ENCODE data around the gene DAZAP1. TPM values are rescaled to one million over a fixed set of nuclear protein-coding genes. Genes with fewer than 3 reads are reported as not detected.

DAZAP1 gene
- total and polyA plus RNA-seq, 2 of the 4 experiments (the other 2 are of a cell fraction) = 22.0 to 62.8 TPM

- TF ChIP-seq BHLHE40 (IDR thresholded peaks at IDR 0.05; ENCODE audit: low read depth, low read length) = no peak
- no peak for TF ChIP-seq CHD1 (IDR thresholded peaks at IDR 0.05; ENCODE audit: low read depth, low read length)
Measured at GRCh38 chr19:1409204-1410005, 2.0 kb downstream of the DAZAP1 start (continued).

GRCh38 chr19:1410136-1410786, 2.9 kb downstream of the DAZAP1 start:
- no peak overlapping the region for H2AFZ ChIP-seq (replicated peaks; ENCODE audit: low read length, poor library complexity)
- no peak overlapping the region for H3K18ac ChIP-seq (ENCODE audit: low read depth, low read length)
- no peak overlapping the region for H2BK15ac ChIP-seq (ENCODE audit: low read depth, low read length)
- H3K27me3 ChIP-seq (ENCODE audit: control insufficient read depth, insufficient read depth, low read length) = no peaks in the 10 kb centered on the region
- H3K56ac ChIP-seq (ENCODE audit: extremely low read depth, insufficient read depth, low read length) = no peak overlapping the region
- peaks cover 71% of the 10 kb centered on the region for H4K20me1 ChIP-seq (ENCODE audit: insufficient read depth, low read length)
- H2AK9ac ChIP-seq (replicated peaks; ENCODE audit: low read depth, low read length, poor library complexity) = peak overlapping the region; percentile 75
- H3K14ac ChIP-seq (replicated peaks; ENCODE audit: low read depth, low read length) = 0 out of 2 replicates have a peak overlapping the region, but pooled peaks have one; percentile 13
- dilution Hi-C loops (cut with HindIII; ENCODE audit: low sequenced_read_pairs, unreplicated experiment) = no loop called here
- no peak overlapping the region for H3K4me3 ChIP-seq (ENCODE audit: insufficient read depth, low read depth, low read length)
- no TSS peak for BruUV-seq (replicated peaks)
- H3K27ac ChIP-seq (ENCODE audit: insufficient read depth, low read length) = 0 out of 2 replicates have a peak overlapping the region, but pooled peaks have one; percentile 12
- H3K36me3 ChIP-seq (ENCODE audit: control insufficient read depth, insufficient read depth, low read length) = peaks cover 16% of the 10 kb centered on the region; the same call in 1 of the 2 replicates
- ChIA-PET POLR2A (ENCODE audit: unreplicated experiment) (no interaction called here), CTCF (no interaction called here)
- DNase-seq (peak; percentile 63), ATAC-seq (ENCODE audit: low read depth) (no peak)
- H3K4me2 ChIP-seq (ENCODE audit: low read depth, low read length) = peak overlapping the region; percentile 12; the same call in 1 of the 2 replicates
- H4K8ac ChIP-seq (ENCODE audit: low read depth in 2 of 2, low read length in 2 of 2) = no peak overlapping the region
- 0 out of 2 replicates have a peak overlapping the region, but pooled peaks have one; percentile 69 for H3K9ac ChIP-seq (ENCODE audit: low read depth, low read length)
- H3K9me3 ChIP-seq (ENCODE audit: control insufficient read depth, insufficient read depth, low read length) = no peaks in the 10 kb centered on the region
- intact Hi-C loops (cut with micrococcal nuclease) = no loop called here
- 83% methylated on average over 14 of the region's 23 CpGs; no CpG with 5 or more reads in 1 of the 2 experiments for WGBS, 2 experiments (ENCODE audit: extremely low coverage in 2 of 2, insufficient read length in 1 of 2)
- H2BK5ac ChIP-seq (ENCODE audit: low read depth, low read length, poor library complexity, severe bottlenecking) = no peak overlapping the region
- H2BK120ac ChIP-seq (ENCODE audit: low read depth, low read length) = no peak overlapping the region
- no peak overlapping the region for H4K5ac ChIP-seq (ENCODE audit: low read depth, low read length)
- H3K4ac ChIP-seq (ENCODE audit: low read depth, low read length) = no peak overlapping the region
- no peak overlapping the region for H2BK20ac ChIP-seq (ENCODE audit: low read depth, low read length)
- in situ Hi-C loops (cut with MboI; ENCODE audit: low sequenced_read_pairs) = no loop called here
- peak overlapping the region; percentile 38; the same call in 1 of the 2 replicates for H3K23ac ChIP-seq (ENCODE audit: low read depth, low read length)
- peaks cover 29% of the 10 kb centered on the region for H3K4me1 ChIP-seq (ENCODE audit: control insufficient read depth, insufficient read depth, low read length)
- H3K9me1 ChIP-seq (ENCODE audit: insufficient read depth, low read length) = peaks cover 8% of the 10 kb centered on the region
- H3K79me1 ChIP-seq (ENCODE audit: low read depth in 1 of 2, low read length in 2 of 2) = peaks cover 0 to 45% of the 10 kb centered on the region in 2 experiments; a peak in 2 of 4 replicates
- no peak overlapping the region for H4K91ac ChIP-seq (ENCODE audit: insufficient read depth, low read depth, low read length)
- no peak overlapping the region for H2AK5ac ChIP-seq (ENCODE audit: low read depth, low read length)
- TF ChIP-seq CEBPB (IDR thresholded peaks at IDR 0.05; ENCODE audit: low read depth, low read length) = no peak
- no peak for TF ChIP-seq MAFK (IDR thresholded peaks at IDR 0.05; ENCODE audit: low read depth, low read length)
- TF ChIP-seq RFX5 (IDR thresholded peaks at IDR 0.05; ENCODE audit: low read depth, low read length) = no peak
- no peak for TF ChIP-seq SMC3 (IDR thresholded peaks at IDR 0.05; ENCODE audit: low read depth, low read length)
- TF ChIP-seq POLR2A (IDR thresholded peaks at IDR 0.05; ENCODE audit: low read depth, low read length) = no peak
- TF ChIP-seq CTCF (conservative IDR thresholded peaks at IDR 0.05; ENCODE audit: low read depth, low read length) = no peak
- TF ChIP-seq RCOR1 (IDR thresholded peaks at IDR 0.05; ENCODE audit: insufficient replicate concordance, low read length) = no peak
- no peak for TF ChIP-seq NFE2L2 (IDR thresholded peaks at IDR 0.05; ENCODE audit: low read depth, low read length)
- TF ChIP-seq RAD21 (IDR thresholded peaks at IDR 0.05; ENCODE audit: low read length) = no peak
- no peak for TF ChIP-seq MAZ (IDR thresholded peaks at IDR 0.05; ENCODE audit: borderline replicate concordance, low read depth, low read length)
- no peak for TF ChIP-seq ELK1 (IDR thresholded peaks at IDR 0.05; ENCODE audit: borderline replicate concordance, low read depth, low read length)
